Heart left ventricle (tissue), 13 donors: ENCODE measurements around the gene PRR7.

Experiments
- CTCF ChIP-seq, 12 donors: fragments of 200-600 bp; sonication (generic) in 4 of 12; IDR thresholded peaks; one replicate each; pipeline versions ENCODE4 v1.5.0 to v1.8.0; 2018 to 2022; ENCODE audit warnings: antibody characterized with exemption in 12 of 12, mild to moderate bottlenecking in 5 of 12
- POLR2A ChIP-seq, 2 donors: fragments of 450-650 bp; IDR thresholded peaks; one replicate each; pipeline ENCODE4 v1.6.1; 2017; ENCODE audit warnings: antibody characterized with exemption in 2 of 2, mild to moderate bottlenecking in 2 of 2, moderate library complexity in 2 of 2
- donor health status: ischemic (EF 13 %, LVEDD 7.1; RV severe dilation, severe dysfunction).
- donor health status: DM: no; HTN: yes; CAD: no.
- donor health status: DM: no; HTN: no; CAD: no.
- donor health status: ischemic (EF 25% LVEDD 6.9; RV normal size, moderate dysfunction).
- donor health status: ischemic (EF 25% LVEDD 5.7; RV mildly dilated, moderate dysfunction).
- donor health status: ischemic (EF 35%, LVEDD 5.7; RV mildly dilated, moderate dysfunction).
- donor health status: nonischemic (EF 11% LVEDD 7.7; RV severe dilation, severe dysfunction).
- donor health status: DM: yes; HTN: yes; CAD: no.
- donor health status: PGD.
- donor health status: ischemic (EF 29% LVEDD 5.4; RV normal size, mild dysfunction).
- donor health status: nonischemic (EF 23%, LVEDD 6.1; RV moderate dilation, normal function).

DNA sequence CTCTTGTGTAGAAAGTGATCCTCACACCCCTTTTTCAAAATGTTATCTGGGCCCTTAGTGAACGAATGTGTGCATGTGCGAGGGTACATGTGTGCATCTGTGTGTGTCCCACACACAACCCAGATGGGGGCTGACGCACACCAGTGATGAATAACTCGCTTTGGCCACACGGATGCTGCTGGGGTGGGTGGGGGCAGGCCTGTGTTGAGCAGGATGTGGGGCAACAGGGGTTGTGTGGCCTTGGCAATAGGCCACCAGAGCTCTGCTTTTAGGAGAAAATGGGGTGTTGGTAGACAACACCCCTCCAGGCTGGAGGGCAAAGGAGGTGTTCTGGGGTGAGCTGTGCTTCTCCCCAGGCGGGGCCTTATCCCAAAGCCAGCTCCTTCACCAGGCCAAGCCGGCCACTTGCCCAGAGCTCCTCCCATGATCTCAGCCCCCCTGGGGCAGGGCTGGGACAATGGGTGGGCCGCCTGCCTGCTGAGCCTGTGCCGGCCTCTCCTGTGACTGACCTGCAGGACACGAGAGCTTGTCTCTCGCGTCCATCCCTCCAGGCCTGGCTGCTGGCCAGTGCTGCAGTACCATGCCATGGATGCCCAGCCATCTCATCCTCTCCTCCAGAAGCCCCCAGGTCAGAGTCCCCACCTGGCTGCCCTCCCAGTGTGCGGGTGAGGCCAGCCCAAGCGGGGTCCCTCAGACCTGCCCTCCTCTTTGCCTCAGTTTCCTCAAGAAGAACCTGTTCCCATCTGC, 25.2 kb downstream of the PRR7 start:
- TF ChIP-seq CTCF (IDR thresholded peaks at IDR 0.05) (no peak), POLR2A (IDR thresholded peaks at IDR 0.05) (no peak)
